Uterus (tissue), 4 donors: Measurements from ENCODE around the gene PEAK1. TPM values are rescaled to one million over a fixed set of nuclear protein-coding genes. Genes with fewer than 3 reads are reported as not detected.

ENCODE experiments used
- DNase-seq, 2 donors: peaks; one replicate each; pipeline ENCODE4 v3.0.0-alpha.2; 2019 to 2020
- H3K27ac ChIP-seq, 2 donors: fragments of 200-600 bp; sonication (generic); 1 replicate in 1 of 2; 2 replicates in 1 of 2; pipeline ENCODE4 v1.5.1; 2016 to 2018
- H3K27me3 ChIP-seq, 2 donors: fragments of 200-600 bp; sonication (generic); one replicate each; pipeline ENCODE4 v1.5.1; 2018 to 2019; ENCODE audit warnings: control low read depth in 1 of 2
- H3K36me3 ChIP-seq, 2 donors: fragments of 200-600 bp; sonication (generic); one replicate each; pipeline ENCODE4 v1.5.1; 2019; ENCODE audit warnings: control low read depth in 1 of 2
- H3K4me1 ChIP-seq, 2 donors: fragments of 200-600 bp; sonication (generic); one replicate each; pipeline ENCODE4 v1.5.1; 2018 to 2019; ENCODE audit warnings: control low read depth in 1 of 2
- H3K4me3 ChIP-seq, 2 donors: fragments of 200-600 bp; sonication (generic); 1 replicate in 1 of 2; 2 replicates in 1 of 2; pipeline ENCODE4 v1.5.1; 2018 to 2019; ENCODE audit warnings: mild to moderate bottlenecking in 1 of 2
- H3K9me3 ChIP-seq, 2 donors: fragments of 200-600 bp; sonication (generic); one replicate each; pipeline ENCODE4 v1.5.1; 2019; ENCODE audit warnings: control low read depth in 1 of 2
- CTCF ChIP-seq, 4 experiments: fragments of 200-600 bp in 2 of 4; fragments of 450-650 bp in 2 of 4; sonication (generic) in 2 of 4; IDR thresholded peaks; one replicate each; pipeline ENCODE4 v1.5.1; 2016 to 2019; ENCODE audit warnings: antibody characterized with exemption in 4 of 4, mild to moderate bottlenecking in 2 of 4, moderate library complexity in 1 of 4
- POLR2A ChIP-seq, 2 donors: fragments of 450-650 bp; IDR thresholded peaks; one replicate each; pipeline ENCODE4 v1.6.1; 2016; ENCODE audit warnings: antibody characterized with exemption in 2 of 2, mild to moderate bottlenecking in 1 of 2, moderate library complexity in 1 of 2
- intact Hi-C: fragments of 100-400 bp; cut with DNase I; formaldehyde crosslinking; loops from one replicate; pipeline ENCODE4 v1.15.1; 2023; ENCODE audit warnings: low total_unique reads
- total RNA-seq, 4 donors: library from RNA; depleted of rRNA in 3 of 4; stranded (reverse); fragments of >200 nt in 3 of 4; gene quantifications; one replicate each; pipeline versions ENCODE4 v1.1.0 to v1.2.4, GENCODE V29; 2014 to 2023
- donor health status: DM: yes; HTN: yes; CAD: no.

Gene PEAK1
- total RNA-seq, 4 donors from 2014 or later = 14.4 to 87.3 (median 43.5) TPM

- Histone ChIP-seq H3K4me3 (no peak overlapping the region), H3K27ac (no peak overlapping the region), H3K27me3 (no peaks in the 10 kb centered on the region), H3K36me3 (no peaks in the 10 kb centered on the region), H3K4me1 (peaks cover 0 to 7% of the 10 kb centered on the region in 2 donors), H3K9me3 (no peaks in the 10 kb centered on the region)
- no peak for DNase-seq
- TF ChIP-seq CTCF (IDR thresholded peaks at IDR 0.05) (no peak), POLR2A (IDR thresholded peaks at IDR 0.05) (no peak)
- intact Hi-C loops = no loop called here
Measured at GRCh38 chr15:77225646-77226045, 194.3 kb downstream of the PEAK1 start.

- TF ChIP-seq CTCF (IDR thresholded peaks at IDR 0.05) (no peak), POLR2A (IDR thresholded peaks at IDR 0.05) (no peak)
- Histone ChIP-seq H3K4me3 (no peak overlapping the region), H3K36me3 (no peaks in the 10 kb centered on the region), H3K27ac (no peak overlapping the region), H3K27me3 (no peaks in the 10 kb centered on the region), H3K9me3 (no peaks in the 10 kb centered on the region), H3K4me1 (peaks cover 0 to 7% of the 10 kb centered on the region in 2 donors)
- no peak for DNase-seq
- intact Hi-C loops = no loop called here
Measured at GRCh38 chr15:77225088-77225487, 194.8 kb downstream of the PEAK1 start.

- Histone ChIP-seq H3K27ac (no peak overlapping the region), H3K9me3 (no peaks in the 10 kb centered on the region), H3K4me1 (peaks cover 0 to 7% of the 10 kb centered on the region in 2 donors), H3K36me3 (no peaks in the 10 kb centered on the region), H3K4me3 (no peak overlapping the region), H3K27me3 (no peaks in the 10 kb centered on the region)
- intact Hi-C loops = no loop called here
- no peak for DNase-seq
- TF ChIP-seq CTCF (IDR thresholded peaks at IDR 0.05) (no peak), POLR2A (IDR thresholded peaks at IDR 0.05) (no peak)
Measured at GRCh38 chr15:77224352-77224751, 195.6 kb downstream of the PEAK1 start.

GRCh38 chr15:77221708-77222107 is 198.2 kb downstream of the PEAK1 start:
- TF ChIP-seq CTCF (IDR thresholded peaks at IDR 0.05) (no peak), POLR2A (IDR thresholded peaks at IDR 0.05) (no peak)
- DNase-seq = no peak
- no peaks in the 10 kb centered on the region for H3K27me3 ChIP-seq

GRCh38 chr15:77221174-77221573 is 198.7 kb downstream of the PEAK1 start:
- Histone ChIP-seq H3K9me3 (no peaks in the 10 kb centered on the region), H3K27ac (no peak overlapping the region), H3K27me3 (no peaks in the 10 kb centered on the region), H3K4me3 (no peak overlapping the region), H3K4me1 (peaks cover 0 to 7% of the 10 kb centered on the region in 2 donors), H3K36me3 (no peaks in the 10 kb centered on the region)
- no peak for TF ChIP-seq CTCF (IDR thresholded peaks at IDR 0.05)
- DNase-seq = no peak
- intact Hi-C loops = no loop called here

More at GRCh38 chr15:77221708-77222107, 198.2 kb downstream of the PEAK1 start:
- H3K36me3 ChIP-seq = no peaks in the 10 kb centered on the region
- no peak overlapping the region for H3K4me3 ChIP-seq
- no peak overlapping the region for H3K27ac ChIP-seq
- intact Hi-C loops = no loop called here
- no peaks in the 10 kb centered on the region for H3K9me3 ChIP-seq
- peaks cover 0 to 7% of the 10 kb centered on the region in 2 donors for H3K4me1 ChIP-seq
